CD4-positive, alpha-beta T cell treated with Interleukin-15 for 1 hour (primary cell): ENCODE data around the gene RELB.
"Not testable (repeated sequence)": the region's sequence is repeated elsewhere in the genome, so short reads cannot be mapped to it uniquely, and the experiment has no call there.

Source experiments
- DNase-seq: peaks from one replicate; pipeline ENCODE4 v3.0.0-alpha.2; 2020

RELB gene

DNA sequence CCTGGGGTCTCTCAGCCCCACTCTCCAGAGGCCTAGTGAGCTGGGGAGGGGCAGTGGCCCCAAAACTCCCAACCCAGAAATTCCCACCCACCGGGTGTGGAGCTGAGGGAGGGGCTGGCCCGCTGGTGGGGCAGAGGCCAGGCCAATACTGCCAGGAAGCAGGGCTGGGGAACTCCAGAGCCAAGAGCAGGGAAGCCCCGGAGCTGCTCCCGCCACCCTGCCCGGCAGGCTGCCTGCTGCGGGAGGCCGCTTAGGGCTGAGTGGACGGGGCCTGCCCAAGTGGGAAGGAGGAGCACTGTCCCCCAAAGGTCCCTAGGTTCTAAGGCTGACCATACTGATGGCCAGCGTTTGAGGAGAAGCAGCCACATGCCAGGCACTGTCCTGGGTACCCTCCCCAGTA lies 13.0 kb upstream of the RELB start:
- DNase-seq: no peak

DNA sequence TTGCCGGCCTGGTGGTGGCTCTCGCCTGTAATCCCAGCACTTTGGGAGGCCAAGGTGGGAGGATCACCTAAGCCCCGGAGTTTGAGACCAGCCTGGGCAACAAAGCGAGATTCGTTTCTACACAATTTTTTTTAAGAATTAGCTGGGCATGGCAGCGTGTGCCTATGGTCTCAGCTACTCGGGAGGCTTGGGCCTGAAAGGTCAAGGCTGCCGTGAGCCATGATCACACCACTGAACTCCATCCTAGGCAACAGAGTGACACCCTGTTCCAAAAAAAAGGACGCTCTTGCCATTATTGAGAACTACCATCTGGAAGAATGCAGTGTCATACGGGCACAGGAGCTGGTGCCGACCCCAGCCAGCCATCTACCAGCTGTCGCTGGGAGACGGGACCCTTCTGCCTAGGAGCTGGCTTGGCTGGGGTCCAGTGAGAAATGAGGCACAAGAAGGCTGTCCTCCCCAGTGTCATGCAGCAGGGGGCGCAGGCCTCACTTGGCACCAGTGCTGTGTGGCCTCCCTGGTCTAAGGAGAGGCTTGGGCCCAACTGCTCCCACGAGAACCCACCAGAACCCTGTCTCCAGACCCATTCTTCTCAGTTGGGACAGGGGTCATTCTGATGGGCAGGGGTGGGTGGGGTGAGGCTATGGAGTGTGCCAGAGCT lies 12.2 kb upstream of the RELB start:
- DNase-seq: peak; percentile 66

- DNase-seq: no peak
Measured at GRCh38 chr19:44990459-44990858, 10.8 kb upstream of the RELB start.

- no peak for DNase-seq
Measured at GRCh38 chr19:44990966-44991365, 10.3 kb upstream of the RELB start.

GRCh38 chr19:44992336-44993163 lies 8.7 kb upstream of the RELB start:
- no peak for DNase-seq

- no peak for DNase-seq
Measured at GRCh38 chr19:44993526-44993925, 7.7 kb upstream of the RELB start.

DNA sequence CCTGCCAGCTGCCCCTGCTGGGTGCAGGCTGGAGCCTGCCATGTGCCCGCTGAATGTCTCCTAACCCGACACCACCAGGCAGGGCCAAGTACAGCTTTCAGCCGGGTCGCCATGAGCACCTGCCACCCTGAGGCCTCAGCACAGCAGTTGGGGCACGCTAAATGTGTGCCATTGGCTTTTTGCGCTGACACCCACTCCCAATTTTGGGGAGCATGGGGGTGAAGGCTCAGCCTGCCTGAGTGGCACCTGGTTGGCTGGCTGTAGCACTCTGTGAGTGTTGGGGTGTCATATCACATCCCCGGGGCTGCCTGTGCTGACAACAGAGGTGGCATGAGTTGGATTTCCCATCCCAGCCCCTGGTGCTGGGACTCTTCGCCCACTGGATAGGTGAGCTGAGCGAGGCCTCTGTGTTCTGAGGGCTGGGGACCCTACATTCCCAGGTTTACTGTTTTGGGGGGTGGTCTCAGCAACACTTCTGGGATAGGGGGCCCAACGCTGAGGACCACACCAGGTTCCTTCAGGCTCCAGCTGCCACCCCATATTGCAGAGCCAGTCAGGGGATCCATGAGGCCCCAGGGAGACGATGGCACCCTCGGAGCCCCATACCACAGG lies 7.2 kb upstream of the RELB start:
- DNase-seq: no peak

- no peak for DNase-seq
Measured at GRCh38 chr19:44998025-44998424, 3.2 kb upstream of the RELB start.

DNA sequence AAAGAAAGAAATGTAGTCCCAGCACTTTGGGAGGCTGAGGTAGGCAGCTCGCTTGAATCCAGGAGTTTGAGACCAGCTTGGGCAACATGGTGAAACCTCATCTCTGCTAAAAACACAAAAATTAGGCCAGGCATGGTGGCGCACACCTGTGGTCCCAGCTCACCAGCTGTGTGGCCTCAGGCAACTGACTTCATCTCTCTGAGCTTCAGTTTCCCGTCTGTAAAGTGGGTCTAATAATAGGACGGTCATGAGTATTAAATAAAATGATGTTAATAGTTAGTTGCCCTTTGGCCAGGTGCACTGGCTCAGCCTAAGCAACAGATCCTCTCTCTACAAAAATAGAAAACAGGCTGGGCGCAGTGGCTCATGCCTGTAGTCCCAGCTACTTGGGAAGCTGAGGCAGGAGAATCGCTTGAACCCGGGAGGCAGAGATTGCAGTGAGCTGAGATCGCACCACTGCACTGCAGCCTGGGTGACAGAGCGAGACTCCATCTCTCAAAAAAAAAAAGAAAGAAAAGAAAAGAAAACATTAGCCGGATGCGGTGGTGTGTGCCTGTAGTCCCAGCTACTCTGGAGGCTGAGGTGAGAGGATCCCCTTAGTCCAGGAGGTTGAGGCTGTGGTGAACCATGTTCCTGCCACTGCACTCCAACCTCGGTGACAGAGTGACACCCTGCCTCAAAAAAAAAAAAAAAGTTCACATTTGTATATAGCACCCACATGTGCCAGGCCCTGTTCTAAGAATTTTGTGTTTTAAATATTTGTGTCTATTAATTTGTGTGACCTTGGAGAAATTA lies 1.9 kb upstream of the RELB start:
- not testable (repeated sequence) for DNase-seq

DNA sequence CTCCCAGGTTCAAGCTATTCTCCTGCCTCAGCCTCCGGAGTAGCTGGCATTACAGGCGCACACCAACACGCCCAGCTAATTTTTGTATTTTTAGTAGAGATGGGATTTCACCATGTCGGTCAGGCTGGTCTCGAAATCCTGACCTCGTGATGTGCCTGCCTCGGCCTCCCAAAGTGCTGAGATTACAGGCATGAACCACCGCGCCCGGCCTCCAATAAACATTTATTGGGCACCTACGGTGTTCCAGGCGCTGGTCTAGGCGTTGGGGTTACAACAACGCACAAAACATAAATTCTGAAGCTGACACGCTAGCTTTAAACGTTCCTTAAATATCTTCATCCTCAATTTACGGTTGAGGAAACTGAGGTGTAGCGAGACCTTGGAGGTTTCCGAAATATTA lies 599 bp upstream of the RELB start:
- DNase-seq: not testable (repeated sequence)

DNA sequence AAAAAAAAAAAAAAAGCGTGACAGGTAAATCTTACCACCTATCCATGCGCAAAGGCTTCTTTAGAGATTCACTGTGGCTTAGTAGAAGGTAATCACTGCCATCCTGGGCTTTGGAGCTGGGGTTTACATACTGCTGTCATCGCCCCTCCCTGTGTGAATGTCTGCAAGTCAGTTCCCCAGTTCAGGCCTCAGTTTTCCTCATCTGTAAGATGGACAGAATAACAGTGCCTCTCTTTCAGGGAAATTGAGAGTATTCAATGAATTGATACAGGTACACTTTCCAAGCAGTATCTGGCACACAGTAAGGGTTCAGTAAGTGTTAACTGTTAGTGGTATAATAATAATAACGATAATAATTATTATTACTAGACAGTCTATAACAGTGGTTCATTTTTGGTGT lies 2.2 kb downstream of the RELB start:
- no peak for DNase-seq

GRCh38 chr19:45005787-45006186 lies 4.5 kb downstream of the RELB start:
- DNase-seq: no peak

- no peak for DNase-seq
Measured at GRCh38 chr19:45008552-45008951, 7.3 kb downstream of the RELB start.

DNA sequence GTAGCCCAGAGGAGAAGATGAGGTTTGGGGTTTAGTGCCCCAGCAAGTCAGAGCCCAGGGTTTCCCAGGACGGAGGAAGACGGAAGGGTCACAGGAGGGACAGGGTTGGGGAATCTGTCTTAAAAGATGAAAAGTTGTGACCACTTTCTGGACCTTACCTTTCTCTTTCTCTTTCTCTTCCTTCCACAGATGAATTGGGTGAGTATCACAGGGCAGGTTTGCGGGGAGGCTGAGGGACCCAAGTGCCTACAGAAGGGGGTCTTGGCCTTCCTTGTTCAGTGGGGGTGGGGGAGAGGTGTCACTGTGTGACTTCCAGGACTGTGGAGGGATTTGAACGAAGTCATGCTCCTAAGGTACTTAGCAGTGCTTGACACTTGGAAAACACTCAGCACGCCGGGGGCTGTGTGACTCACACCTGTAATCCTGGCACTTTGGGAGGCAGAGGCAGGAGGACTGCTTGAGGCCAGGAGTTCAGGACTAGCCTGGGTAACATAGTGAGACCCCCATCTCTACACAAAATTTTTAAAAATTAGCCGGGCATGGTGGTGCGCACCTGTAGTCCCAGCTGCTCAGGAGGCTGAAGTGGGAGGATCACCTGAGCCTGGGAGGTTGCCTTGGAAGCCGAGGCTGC lies 8.5 kb downstream of the RELB start:
- DNase-seq: no peak

DNA sequence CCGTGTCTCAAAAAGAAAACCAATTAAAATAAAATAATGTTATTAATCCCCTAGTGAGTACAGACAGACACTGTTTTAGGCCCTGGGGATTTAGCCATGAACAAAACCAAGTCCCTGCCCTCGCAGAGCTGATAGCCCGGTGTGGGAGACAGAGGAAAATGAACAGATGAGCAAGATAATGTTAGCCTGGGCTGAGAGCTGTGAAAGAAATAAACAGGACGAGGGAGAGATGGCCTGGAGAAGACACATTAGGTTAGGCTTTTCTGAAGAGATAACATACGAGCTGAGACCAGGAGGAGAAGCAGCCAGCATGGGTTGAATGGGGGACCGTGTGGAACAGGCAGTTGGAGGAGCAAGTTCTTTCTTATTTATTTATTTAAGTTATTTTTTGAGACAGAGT lies 9.0 kb downstream of the RELB start:
- no peak for DNase-seq

- no peak for DNase-seq
Measured at GRCh38 chr19:45011959-45012358, 10.7 kb downstream of the RELB start.

DNA sequence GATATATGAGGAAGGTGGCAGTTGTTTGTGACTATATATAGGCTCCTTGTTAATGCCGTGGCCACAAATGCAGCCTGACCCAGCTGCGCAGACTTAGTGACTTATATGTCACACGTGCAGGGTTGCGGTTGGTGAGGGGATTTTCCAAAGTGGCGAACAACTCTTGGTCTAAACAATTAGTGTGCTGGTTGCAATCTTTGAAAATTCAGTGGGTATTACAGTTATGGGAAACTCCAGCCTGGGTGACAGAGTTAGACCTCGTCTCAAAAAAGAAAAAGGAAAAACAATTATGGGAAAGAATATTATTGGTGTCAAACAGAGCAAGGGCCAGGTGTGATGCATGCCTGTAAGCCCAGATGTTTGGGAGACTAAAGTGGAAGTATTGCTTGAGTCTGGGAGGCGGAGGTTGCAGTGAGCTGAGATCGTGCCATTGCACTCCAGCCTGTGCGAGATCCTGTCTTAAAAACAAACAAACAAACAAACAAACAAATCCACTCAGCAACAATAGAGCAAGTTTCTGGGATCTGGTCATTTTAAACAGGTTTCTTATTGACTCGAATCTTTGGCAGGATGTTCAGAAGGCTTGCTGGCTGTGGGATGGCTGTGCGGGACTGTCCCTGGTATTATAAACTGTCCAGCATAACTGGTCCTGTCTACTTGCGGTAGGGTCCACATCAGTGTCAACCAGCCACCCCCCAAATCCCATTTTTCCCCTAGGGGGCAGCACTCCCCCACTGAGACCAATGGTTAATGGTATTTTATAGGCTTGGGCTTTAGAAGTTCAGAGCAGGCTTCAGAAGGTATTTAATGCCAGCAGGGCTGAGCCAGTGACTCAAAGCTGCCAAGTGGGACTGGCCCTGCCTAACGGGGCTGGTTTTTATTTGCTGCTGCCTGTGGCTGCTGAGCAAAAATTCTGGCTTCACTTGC lies 15.4 kb downstream of the RELB start:
- peak; percentile 84 for DNase-seq

DNA sequence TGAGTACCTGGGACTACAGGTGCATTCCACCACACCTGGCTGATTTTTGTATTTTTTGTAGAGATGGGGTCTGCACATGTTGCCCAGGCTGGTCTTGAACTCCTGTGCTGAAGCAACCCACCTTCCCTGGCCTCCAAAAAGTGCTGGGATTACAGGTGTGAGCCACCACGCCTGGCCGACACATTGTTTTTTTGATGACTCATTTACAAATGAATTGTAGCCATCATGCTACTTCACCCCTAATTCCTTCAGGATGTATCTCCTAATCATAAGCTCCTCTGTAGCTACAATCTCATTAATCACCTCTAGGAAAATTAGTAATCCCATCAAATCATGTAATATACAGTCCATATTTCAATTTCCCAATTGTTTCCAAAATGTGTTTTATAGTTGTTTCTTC lies 17.9 kb downstream of the RELB start:
- DNase-seq: no peak

GRCh38 chr19:45020071-45020470 lies 18.8 kb downstream of the RELB start:
- no peak for DNase-seq

- no peak for DNase-seq
Measured at GRCh38 chr19:45021971-45022370, 20.7 kb downstream of the RELB start.

DNA sequence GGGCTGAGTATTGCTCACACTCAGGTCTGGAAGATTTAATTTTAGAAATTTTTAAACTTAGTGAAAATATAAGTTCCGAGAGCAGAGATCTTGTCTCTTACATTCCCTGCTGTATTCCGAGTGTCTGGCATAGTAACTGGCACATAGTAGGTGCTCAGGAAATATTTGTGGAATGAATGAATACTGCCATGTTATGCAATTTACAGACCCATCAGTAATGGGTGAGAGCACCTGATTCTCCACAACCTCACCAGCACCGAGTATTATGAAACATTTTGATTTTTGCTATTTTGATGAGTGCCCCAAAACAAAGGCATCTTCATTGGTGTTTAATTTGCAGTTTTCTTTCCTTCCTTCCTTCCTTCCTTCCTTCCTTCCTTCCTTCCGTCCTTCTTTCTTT lies 21.8 kb downstream of the RELB start:
- DNase-seq: no peak

DNA sequence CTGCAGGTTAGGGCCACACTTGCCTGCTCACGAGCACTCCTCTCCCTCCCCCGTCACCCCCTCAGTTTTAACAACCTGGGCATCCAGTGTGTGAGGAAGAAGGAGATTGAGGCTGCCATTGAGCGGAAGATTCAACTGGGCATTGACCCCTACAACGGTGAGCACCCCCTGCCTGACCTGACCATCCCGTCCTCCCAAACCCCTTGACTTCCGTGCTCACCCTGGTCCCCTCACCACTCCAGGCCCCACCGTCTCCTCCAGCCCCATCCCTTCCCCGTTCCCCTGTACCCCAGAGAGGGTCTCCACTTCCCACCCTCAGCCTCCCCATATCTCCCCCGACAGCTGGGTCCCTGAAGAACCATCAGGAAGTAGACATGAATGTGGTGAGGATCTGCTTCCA lies 24.0 kb downstream of the RELB start:
- DNase-seq: no peak
